ENCODE results near the gene CCNL1. TPM values are rescaled to one million over a fixed set of nuclear protein-coding genes. Genes with fewer than 3 reads are reported as not detected.

Gene CCNL1
- polyA plus RNA-seq, 1 donor from 2014 or later = 186 TPM

DNA sequence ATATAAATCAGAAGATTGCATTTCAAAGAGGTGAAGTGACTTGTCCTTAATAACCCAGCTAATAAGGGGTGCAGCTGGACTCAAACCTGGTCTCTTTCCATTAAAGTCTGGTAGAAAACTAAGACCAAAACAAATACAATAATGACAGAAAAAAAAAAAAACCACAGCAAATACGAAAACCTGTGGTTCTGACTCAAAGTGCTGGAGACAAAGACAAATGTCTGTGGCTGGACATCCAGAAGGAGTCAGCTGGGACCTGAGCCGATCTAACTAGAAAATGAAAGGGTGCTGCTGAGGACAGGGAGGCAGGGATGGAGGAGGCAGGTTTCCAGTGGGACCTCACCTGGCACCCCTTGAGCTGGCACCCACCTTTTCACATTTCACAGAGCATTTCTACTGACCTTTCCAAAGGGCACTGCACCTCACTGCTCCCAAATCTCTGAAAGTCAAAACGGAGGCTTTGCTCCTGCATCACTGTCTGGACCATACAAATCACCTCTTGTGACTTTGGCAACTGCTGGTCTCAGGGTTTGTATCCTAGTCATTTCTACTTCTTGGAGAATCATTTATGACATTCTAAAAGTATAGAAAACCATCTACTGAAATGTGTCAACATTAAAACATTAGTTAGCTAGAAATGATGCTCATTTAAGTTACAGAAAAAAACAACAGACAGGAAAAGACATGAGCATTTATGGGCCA is 61.7 kb downstream of the CCNL1 start:
- no peak overlapping the region for H2AFZ ChIP-seq (ENCODE audit: low read depth, low read length)
- no peaks in the 10 kb centered on the region for H3F3A ChIP-seq (ENCODE audit: insufficient read depth, low read length, poor library complexity, severe bottlenecking)
- H3K27me3 ChIP-seq (ENCODE audit: insufficient read depth, low read depth, low read length) = no peaks in the 10 kb centered on the region
- H3K27ac ChIP-seq (ENCODE audit: low read length) = no peak overlapping the region
- H3K4me2 ChIP-seq (ENCODE audit: low read length) = no peak overlapping the region
- H3K9me3 ChIP-seq (ENCODE audit: low read length) = no peaks in the 10 kb centered on the region
- TF ChIP-seq SMC3 (conservative IDR thresholded peaks at IDR 0.05; ENCODE audit: poor library complexity) = no peak
- no peak for TF ChIP-seq MXI1 (conservative IDR thresholded peaks at IDR 0.05; ENCODE audit: poor library complexity, severe bottlenecking)
- TF ChIP-seq EZH2 (IDR thresholded peaks at IDR 0.05; ENCODE audit: borderline replicate concordance, insufficient read depth, low read length, poor library complexity, severe bottlenecking) = no peak
- TF ChIP-seq, protein P1, sequence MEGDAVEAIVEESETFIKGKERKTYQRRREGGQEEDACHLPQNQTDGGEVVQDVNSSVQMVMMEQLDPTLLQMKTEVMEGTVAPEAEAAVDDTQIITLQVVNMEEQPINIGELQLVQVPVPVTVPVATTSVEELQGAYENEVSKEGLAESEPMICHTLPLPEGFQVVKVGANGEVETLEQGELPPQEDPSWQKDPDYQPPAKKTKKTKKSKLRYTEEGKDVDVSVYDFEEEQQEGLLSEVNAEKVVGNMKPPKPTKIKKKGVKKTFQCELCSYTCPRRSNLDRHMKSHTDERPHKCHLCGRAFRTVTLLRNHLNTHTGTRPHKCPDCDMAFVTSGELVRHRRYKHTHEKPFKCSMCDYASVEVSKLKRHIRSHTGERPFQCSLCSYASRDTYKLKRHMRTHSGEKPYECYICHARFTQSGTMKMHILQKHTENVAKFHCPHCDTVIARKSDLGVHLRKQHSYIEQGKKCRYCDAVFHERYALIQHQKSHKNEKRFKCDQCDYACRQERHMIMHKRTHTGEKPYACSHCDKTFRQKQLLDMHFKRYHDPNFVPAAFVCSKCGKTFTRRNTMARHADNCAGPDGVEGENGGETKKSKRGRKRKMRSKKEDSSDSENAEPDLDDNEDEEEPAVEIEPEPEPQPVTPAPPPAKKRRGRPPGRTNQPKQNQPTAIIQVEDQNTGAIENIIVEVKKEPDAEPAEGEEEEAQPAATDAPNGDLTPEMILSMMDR (IDR thresholded peaks at IDR 0.05; ENCODE audit: poor library complexity, severe bottlenecking) = no peak
- no peak for TF ChIP-seq EP300 (conservative IDR thresholded peaks at IDR 0.05; ENCODE audit: poor library complexity, severe bottlenecking)
- TF ChIP-seq RAD21 (conservative IDR thresholded peaks at IDR 0.05) = no peak
- no peak for TF ChIP-seq TAF1 (IDR thresholded peaks at IDR 0.05; ENCODE audit: low read depth)
- TF ChIP-seq, protein P2, sequence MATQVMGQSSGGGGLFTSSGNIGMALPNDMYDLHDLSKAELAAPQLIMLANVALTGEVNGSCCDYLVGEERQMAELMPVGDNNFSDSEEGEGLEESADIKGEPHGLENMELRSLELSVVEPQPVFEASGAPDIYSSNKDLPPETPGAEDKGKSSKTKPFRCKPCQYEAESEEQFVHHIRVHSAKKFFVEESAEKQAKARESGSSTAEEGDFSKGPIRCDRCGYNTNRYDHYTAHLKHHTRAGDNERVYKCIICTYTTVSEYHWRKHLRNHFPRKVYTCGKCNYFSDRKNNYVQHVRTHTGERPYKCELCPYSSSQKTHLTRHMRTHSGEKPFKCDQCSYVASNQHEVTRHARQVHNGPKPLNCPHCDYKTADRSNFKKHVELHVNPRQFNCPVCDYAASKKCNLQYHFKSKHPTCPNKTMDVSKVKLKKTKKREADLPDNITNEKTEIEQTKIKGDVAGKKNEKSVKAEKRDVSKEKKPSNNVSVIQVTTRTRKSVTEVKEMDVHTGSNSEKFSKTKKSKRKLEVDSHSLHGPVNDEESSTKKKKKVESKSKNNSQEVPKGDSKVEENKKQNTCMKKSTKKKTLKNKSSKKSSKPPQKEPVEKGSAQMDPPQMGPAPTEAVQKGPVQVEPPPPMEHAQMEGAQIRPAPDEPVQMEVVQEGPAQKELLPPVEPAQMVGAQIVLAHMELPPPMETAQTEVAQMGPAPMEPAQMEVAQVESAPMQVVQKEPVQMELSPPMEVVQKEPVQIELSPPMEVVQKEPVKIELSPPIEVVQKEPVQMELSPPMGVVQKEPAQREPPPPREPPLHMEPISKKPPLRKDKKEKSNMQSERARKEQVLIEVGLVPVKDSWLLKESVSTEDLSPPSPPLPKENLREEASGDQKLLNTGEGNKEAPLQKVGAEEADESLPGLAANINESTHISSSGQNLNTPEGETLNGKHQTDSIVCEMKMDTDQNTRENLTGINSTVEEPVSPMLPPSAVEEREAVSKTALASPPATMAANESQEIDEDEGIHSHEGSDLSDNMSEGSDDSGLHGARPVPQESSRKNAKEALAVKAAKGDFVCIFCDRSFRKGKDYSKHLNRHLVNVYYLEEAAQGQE (IDR thresholded peaks at IDR 0.05; ENCODE audit: borderline replicate concordance) = no peak
- TF ChIP-seq POLR2AphosphoS5 (IDR thresholded peaks at IDR 0.05) = no peak
- no peaks in the 10 kb centered on the region for H3K36me3 ChIP-seq (ENCODE audit: insufficient read depth, low read length)
- H4K20me1 ChIP-seq (ENCODE audit: insufficient read depth) = no peaks in the 10 kb centered on the region
- no peaks in the 10 kb centered on the region for H3K9me2 ChIP-seq (ENCODE audit: insufficient read depth, low read length)
- no peaks in the 10 kb centered on the region for H3K79me2 ChIP-seq (replicated peaks; ENCODE audit: insufficient read depth, low read length)
- H3K4me3 ChIP-seq (ENCODE audit: low read length) = no peak overlapping the region
- no peak overlapping the region for H3K9ac ChIP-seq (ENCODE audit: low read length)

Small RNA genes lying within 50 kb of the gene (small RNA-seq; reads per million reads assigned to genes)
- 0 to 1.2 (median 0) reads per million in 3 experiments for gene RF00019
- gene RNA5SP146 = 0 reads per million in 3 experiments
